NOMO-1 (cell line): ENCODE results near the gene PUM1.
"Not testable (repeated sequence)": the region's sequence is repeated elsewhere in the genome, so short reads cannot be mapped to it uniquely, and the experiment has no call there.

Experiments
- DNase-seq, 2 experiments: peaks; one replicate each; lab custom pipeline; 2025; ENCODE audit not compliant: unreplicated experiment in 2 of 2; lab: John Stamatoyannopoulos, UW

Gene PUM1

GRCh38 chr1:31064718-31065309 lies 703 bp downstream of the PUM1 start:
- peak; percentile 43 to 46 for DNase-seq

GRCh38 chr1:31064111-31064717 lies 1.3 kb downstream of the PUM1 start:
- DNase-seq: no peak

DNA sequence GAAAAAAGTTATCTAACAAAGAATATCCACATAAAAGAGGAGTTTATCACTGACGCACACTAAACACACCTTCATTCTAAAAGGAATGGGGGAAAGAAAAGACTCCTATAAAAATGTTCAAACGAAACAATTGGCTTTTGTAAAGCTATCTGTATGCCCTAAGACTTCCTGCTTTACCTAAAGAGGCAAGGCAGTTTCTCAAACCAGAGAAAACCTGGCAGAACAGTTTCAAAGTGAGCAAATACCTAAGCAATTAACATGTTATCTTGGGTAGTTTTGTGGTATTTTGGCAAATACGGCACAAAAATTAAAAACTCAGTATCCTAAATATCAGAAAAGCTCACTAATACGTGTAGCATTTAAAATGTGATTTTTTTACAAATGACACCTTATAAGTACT lies 1.9 kb downstream of the PUM1 start:
- peak; percentile 5 to 35 for DNase-seq

DNA sequence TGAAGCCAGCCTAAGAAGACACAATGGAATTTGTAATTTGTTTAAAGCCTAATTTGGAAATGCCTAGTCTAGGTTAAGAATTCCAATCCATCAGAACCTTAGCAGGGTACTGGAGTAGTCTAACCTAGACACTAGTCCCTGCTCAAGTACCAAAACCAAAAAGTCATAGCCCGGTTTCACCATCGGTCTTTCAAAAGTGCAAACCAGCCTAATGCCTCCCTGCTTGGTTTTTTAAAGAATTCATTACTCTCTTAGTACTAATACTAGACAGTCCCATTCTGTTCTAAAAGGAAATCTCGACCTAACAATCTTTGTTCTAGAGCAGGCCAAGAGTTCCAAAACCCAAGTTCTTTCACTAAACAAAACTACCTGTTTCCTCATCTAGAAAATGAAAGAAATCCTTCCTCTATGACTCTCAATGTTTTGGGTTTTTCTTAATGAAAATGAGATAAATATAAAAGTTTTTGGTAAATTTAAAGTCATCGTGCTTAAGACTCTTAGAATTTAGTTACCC lies 2.6 kb downstream of the PUM1 start:
- peak in 1 of 2 experiments; percentile 12 for DNase-seq

DNA sequence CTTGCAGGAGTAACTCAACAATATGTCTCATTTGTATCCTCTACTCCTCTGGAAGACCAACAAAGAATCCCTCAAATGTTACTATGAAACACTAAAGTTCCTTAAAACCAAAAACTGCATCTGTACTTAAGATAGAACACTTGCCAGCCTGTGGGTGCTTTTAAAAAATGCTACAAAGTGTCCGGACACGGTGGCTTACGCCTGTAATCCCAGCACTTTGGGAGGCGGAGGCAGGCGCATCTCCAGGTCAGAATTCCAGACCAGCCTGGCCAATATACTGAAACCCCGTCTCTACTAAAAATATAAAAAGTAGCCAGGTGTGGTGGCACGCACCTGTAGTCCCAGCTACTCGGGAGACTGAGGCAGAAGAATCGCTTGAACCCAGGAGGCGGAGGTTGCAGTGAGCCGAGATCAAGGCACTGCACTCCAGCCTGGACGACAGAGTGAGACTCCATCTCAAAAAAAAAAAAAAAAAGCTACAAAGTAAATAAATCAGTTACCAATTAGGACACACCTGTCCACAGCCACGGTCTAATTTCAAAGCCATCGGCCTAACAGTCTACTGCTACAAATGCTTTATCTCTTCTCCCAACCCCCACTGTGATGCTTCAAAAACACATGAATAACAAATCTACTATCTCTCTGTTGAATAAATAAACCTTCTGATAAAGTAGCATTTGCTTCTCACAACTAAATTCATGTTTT lies 3.2 kb downstream of the PUM1 start:
- not testable (repeated sequence) for DNase-seq

DNA sequence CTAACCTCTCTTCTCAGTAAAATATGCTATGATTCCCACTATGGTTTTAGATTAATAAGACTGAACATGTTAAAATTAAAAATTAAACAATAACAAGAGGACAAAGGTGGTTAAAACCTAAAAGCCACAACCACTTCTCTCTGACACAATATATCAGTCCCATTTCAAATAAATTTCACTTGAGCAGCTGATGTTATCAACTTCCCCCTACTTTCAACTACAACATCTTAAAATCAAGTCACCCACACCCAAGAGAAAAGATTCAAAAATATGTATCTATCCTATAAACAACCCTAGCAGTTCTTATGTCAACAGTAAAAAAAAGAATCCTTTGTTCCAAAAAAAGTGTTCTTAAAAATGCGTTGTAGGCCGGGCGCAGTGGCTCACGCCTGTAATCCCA lies 7.5 kb downstream of the PUM1 start:
- DNase-seq: no peak

DNA sequence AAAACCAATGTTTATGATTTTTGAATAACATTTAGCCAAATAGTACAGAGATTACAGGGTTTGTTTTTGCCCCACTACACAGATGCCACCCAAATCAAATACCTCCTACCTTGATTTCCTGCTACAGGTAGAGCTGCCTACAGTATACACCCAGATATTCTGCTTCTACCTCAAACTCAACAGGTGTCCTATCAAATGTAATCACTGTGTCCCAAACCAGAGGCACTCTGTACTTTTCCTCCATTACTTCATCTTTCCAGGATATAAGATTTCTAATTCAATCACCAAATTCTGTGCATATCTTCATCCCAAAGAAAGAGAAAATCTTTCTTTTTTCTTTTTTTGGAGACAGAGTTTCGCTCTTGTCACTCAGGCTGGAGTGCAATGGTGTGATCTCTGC lies 9.6 kb downstream of the PUM1 start:
- no peak for DNase-seq

- no peak for DNase-seq
Observed at GRCh38 chr1:31055501-31055900, 10.0 kb downstream of the PUM1 start.

DNA sequence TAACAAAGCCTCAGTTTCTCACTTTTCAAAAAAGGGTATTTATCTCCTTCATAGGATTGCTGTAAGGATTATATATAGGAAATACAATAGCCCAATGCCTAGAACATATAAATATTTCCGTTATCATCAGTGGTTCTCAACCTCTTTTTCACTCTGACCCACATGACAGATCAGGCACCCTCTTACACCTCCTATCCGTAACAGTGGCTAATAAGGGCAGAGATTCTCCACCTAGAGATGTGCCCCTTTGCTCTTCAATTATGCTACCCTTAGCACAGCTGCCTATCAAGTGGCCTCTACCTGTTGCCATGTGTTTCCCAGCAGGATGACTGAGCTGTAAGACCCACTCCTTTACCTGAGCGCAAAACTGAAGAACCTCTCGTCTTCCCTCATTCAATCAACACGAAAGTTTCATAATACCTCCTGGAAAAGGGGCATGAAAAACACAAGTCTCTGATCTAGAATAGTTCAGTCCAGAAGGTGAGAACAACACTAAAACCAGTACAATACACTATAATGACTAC lies 10.5 kb downstream of the PUM1 start:
- no peak for DNase-seq

GRCh38 chr1:31054349-31054748 lies 11.2 kb downstream of the PUM1 start:
- DNase-seq: no peak

DNA sequence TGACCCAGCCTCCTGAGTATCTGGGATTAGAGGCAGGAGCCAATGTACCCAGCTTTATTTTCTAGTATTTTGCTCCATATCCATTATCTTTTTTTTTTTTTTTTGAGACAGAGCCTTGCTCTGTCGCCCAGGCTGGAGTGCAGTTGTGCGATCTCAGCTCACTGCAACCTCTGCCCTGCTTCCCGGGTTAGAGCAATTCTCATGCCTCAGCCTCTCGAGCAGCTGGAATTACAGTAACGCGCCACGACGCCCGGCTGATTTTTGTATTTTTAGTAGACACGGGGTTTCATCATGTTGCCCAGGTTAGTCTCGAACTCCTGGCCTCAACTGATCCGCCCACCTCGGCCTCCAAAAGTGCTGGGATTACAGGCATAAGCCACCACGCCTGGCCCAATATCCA lies 12.9 kb downstream of the PUM1 start:
- not testable (repeated sequence) for DNase-seq

DNA sequence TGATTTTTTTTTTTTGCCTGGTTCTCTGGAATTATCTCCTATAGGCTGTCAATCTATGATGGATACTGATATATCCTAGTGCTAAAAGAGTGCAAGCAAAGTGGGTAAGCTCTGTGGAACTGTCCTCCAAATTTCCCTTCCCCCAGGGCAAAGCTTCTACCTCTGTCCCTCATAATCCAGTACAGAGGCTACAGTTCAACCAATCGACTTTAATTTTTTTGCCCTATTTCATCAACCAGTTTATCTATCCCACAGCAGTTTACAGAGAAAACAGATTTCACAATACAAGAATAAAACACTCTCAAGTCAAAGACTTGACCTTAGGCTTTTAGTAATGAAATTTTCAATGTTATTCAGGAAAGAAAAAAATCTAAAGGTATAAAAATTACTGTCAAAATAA lies 13.9 kb downstream of the PUM1 start:
- no peak for DNase-seq

- DNase-seq: not testable (repeated sequence)
Observed at GRCh38 chr1:31047507-31047906, 18.0 kb downstream of the PUM1 start.

- no peak for DNase-seq
Observed at GRCh38 chr1:31043631-31044030, 21.9 kb downstream of the PUM1 start.

GRCh38 chr1:31042656-31043055 lies 22.9 kb downstream of the PUM1 start:
- no peak for DNase-seq

DNA sequence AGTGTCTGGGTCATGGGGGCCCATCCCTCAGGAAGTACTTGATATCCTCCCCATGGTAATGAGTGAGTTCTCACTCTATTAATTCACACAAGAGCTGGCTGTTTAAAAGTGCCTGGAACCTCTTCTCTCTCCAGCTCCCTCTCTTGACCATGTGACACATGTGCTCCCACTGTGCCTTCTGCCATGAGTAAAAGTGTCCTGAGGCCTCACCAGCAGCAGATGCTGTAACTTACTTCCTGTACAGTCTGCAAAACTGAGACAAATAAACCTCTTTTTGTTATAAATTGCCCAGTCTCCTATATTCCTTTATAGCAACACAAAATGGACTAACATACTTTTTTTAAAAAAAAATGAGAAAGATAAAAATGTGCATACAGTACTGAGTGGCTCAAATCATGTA lies 24.0 kb downstream of the PUM1 start:
- no peak for DNase-seq

- no peak for DNase-seq
Observed at GRCh38 chr1:31040038-31040437, 25.5 kb downstream of the PUM1 start.

GRCh38 chr1:31038935-31039334 lies 26.6 kb downstream of the PUM1 start:
- DNase-seq: not testable (repeated sequence)

GRCh38 chr1:31038360-31038759 lies 27.2 kb downstream of the PUM1 start:
- no peak for DNase-seq

DNA sequence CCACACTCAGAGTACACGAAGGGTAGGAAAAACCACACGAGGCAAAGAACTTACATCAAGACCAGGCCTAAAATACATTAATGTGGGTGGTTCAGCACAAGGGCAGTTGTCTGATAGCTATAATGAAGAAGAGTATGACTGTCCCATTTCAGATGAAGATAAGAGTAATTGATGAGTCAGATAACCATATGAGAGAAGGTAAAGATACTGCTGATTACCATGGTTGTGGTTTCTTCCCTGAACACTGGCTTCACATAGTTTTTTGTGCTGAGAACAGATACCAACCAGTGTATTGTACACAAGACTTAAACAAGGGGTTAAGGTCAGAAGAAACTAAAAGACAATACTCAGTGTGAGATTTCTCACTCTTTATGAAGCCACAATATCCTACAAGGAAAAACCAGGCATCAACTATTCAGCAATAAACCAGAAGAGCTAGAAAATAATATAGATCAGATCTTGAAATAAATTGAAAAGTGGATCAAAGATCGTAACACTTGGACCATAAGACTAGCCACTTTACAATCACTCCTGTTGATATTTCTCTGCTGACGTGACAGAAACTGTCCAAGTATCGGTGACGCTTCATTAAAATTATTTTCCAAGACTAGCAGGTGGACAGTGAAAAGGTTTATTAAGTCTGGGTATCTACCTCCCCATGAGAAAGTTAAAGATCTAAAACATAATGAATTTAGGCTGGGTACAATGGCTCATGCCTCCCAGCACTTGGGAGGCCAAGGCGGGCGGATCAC lies 28.6 kb downstream of the PUM1 start:
- no peak for DNase-seq

DNA sequence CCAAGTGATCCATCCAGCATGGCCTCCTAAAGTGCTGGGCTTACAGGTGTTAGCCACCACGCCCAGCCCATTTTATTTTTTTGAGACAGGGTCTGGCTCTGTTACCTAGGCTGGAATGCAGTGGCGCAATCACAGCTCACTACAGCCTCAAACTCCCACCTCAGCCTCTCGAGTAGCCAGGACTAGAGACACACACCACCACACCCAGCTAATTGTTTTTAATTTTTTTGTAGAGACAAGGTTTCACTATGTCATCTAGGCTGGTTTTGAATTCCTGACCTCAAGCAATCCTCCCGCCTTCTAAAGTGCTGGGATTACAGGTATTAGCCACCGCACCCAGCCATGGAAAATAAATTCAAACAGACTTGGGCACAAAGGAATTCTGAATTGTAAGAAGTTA lies 31.9 kb downstream of the PUM1 start:
- DNase-seq: no peak
